ENCODE data around the gene AZI2. TPM values are rescaled to one million over a fixed set of nuclear protein-coding genes. Genes with fewer than 3 reads are reported as not detected.
A peak's percentile ranks its signal among the peaks of the same experiment; 100 is the strongest.

AZI2 gene
- total and polyA plus RNA-seq, 4 donors = 17.1 to 30.4 (median 22.2) TPM

DNA sequence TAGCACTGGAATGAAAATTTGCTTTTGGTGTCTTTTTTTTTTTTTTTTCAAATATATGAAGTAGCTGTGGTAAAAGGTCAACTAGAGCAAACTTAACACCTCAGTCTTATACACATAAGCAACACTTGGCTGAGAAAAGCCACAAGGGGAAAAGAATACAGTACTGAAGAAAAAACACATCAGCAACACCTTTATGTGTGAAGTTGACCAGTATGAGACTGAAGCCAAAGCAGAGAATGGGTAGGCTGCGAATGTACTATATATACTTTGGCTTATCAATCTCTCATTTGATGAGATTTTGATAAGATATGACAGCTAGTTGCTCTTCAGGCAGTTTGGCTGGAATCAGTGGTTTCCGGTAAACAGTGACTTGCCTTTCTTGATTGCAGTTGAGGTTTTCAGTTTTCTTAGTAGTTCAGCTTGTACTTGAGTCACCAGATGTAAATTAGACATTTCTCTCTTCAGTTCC is 22.1 kb downstream of the AZI2 start:
- Histone ChIP-seq H3K27me3 (ENCODE audit: control insufficient read depth in 4 of 4, insufficient read depth in 4 of 4, low read length in 3 of 4) (no peaks in the 10 kb centered on the region), H3K4me3 (ENCODE audit: low read depth in 1 of 3, low read length in 3 of 3) (no peak overlapping the region), H3K9me3 (ENCODE audit: control insufficient read depth in 4 of 4, low read length in 3 of 4) (no peaks in the 10 kb centered on the region), H3K4me1 (ENCODE audit: control insufficient read depth in 4 of 4, insufficient read depth in 4 of 4, low read length in 3 of 4) (no peaks in the 10 kb centered on the region), H3K36me3 (ENCODE audit: control insufficient read depth in 4 of 4, insufficient read depth in 3 of 4, low read depth in 1 of 4, low read length in 3 of 4) (peaks cover 0 to 19% (median 7%) of the 10 kb centered on the region in 4 donors), H3K27ac (ENCODE audit: low read depth in 1 of 2, low read length in 2 of 2) (no peak overlapping the region), H3K9ac (ENCODE audit: low read depth in 1 of 2, low read length in 2 of 2) (no peak overlapping the region)
- TF ChIP-seq SP1 (IDR thresholded peaks at IDR 0.05) = no peak
- no peak for DNase-seq (ENCODE audit: low spot score)
- 81% methylated on average over 2 of the region's 2 CpGs for WGBS

DNA sequence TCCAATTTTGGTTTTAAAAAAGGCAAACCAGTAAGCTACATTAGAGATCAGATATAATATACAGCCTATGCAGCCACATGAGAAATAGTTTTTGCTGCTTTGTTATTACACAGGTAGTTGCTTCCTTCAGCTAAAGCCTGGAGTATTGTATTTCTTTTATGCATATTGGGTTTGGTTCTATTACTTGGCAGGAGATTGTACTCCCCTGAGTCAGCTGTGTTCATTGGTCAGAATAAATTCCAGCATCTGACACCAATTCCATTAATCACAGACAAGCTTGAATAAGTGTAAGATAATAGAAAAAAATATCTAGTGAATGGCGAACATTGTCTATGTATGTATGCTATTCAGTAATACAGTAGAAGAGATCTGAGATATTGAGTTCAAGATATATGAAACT is 26.2 kb downstream of the AZI2 start:
- no peaks in the 10 kb centered on the region for H3K9me3 ChIP-seq (ENCODE audit: control insufficient read depth in 4 of 4, low read length in 3 of 4)
- H3K27me3 ChIP-seq (ENCODE audit: control insufficient read depth in 4 of 4, insufficient read depth in 4 of 4, low read length in 3 of 4) = no peaks in the 10 kb centered on the region
- no peak for DNase-seq (ENCODE audit: low spot score)
- H3K27ac ChIP-seq (ENCODE audit: low read depth in 1 of 2, low read length in 2 of 2) = no peak overlapping the region
- TF ChIP-seq EGR1 (IDR thresholded peaks at IDR 0.05; ENCODE audit: low read depth in 2 of 2) (no peak), JUND (IDR thresholded peaks at IDR 0.05) (no peak), HNF4G (IDR thresholded peaks at IDR 0.05) (no peak), SP1 (IDR thresholded peaks at IDR 0.05) (no peak), RXRA (IDR thresholded peaks at IDR 0.05) (no peak), FOXA2 (IDR thresholded peaks at IDR 0.05) (no peak), FOXA1 (IDR thresholded peaks at IDR 0.05) (no peak)
- TF ChIP-seq, protein P1, sequence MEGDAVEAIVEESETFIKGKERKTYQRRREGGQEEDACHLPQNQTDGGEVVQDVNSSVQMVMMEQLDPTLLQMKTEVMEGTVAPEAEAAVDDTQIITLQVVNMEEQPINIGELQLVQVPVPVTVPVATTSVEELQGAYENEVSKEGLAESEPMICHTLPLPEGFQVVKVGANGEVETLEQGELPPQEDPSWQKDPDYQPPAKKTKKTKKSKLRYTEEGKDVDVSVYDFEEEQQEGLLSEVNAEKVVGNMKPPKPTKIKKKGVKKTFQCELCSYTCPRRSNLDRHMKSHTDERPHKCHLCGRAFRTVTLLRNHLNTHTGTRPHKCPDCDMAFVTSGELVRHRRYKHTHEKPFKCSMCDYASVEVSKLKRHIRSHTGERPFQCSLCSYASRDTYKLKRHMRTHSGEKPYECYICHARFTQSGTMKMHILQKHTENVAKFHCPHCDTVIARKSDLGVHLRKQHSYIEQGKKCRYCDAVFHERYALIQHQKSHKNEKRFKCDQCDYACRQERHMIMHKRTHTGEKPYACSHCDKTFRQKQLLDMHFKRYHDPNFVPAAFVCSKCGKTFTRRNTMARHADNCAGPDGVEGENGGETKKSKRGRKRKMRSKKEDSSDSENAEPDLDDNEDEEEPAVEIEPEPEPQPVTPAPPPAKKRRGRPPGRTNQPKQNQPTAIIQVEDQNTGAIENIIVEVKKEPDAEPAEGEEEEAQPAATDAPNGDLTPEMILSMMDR (IDR thresholded peaks at IDR 0.05; ENCODE audit: low read depth, low read length, missing input control) = no peak
- TF ChIP-seq, protein P2, sequence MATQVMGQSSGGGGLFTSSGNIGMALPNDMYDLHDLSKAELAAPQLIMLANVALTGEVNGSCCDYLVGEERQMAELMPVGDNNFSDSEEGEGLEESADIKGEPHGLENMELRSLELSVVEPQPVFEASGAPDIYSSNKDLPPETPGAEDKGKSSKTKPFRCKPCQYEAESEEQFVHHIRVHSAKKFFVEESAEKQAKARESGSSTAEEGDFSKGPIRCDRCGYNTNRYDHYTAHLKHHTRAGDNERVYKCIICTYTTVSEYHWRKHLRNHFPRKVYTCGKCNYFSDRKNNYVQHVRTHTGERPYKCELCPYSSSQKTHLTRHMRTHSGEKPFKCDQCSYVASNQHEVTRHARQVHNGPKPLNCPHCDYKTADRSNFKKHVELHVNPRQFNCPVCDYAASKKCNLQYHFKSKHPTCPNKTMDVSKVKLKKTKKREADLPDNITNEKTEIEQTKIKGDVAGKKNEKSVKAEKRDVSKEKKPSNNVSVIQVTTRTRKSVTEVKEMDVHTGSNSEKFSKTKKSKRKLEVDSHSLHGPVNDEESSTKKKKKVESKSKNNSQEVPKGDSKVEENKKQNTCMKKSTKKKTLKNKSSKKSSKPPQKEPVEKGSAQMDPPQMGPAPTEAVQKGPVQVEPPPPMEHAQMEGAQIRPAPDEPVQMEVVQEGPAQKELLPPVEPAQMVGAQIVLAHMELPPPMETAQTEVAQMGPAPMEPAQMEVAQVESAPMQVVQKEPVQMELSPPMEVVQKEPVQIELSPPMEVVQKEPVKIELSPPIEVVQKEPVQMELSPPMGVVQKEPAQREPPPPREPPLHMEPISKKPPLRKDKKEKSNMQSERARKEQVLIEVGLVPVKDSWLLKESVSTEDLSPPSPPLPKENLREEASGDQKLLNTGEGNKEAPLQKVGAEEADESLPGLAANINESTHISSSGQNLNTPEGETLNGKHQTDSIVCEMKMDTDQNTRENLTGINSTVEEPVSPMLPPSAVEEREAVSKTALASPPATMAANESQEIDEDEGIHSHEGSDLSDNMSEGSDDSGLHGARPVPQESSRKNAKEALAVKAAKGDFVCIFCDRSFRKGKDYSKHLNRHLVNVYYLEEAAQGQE (IDR thresholded peaks at IDR 0.05) = no peak
- TF ChIP-seq, protein P3, sequence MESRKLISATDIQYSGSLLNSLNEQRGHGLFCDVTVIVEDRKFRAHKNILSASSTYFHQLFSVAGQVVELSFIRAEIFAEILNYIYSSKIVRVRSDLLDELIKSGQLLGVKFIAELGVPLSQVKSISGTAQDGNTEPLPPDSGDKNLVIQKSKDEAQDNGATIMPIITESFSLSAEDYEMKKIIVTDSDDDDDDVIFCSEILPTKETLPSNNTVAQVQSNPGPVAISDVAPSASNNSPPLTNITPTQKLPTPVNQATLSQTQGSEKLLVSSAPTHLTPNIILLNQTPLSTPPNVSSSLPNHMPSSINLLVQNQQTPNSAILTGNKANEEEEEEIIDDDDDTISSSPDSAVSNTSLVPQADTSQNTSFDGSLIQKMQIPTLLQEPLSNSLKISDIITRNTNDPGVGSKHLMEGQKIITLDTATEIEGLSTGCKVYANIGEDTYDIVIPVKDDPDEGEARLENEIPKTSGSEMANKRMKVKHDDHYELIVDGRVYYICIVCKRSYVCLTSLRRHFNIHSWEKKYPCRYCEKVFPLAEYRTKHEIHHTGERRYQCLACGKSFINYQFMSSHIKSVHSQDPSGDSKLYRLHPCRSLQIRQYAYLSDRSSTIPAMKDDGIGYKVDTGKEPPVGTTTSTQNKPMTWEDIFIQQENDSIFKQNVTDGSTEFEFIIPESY (IDR thresholded peaks at IDR 0.05) = no peak
- H3K36me3 ChIP-seq (ENCODE audit: control insufficient read depth in 4 of 4, insufficient read depth in 3 of 4, low read depth in 1 of 4, low read length in 3 of 4) = peaks cover 0 to 23% (median 12%) of the 10 kb centered on the region in 4 donors
- no peak overlapping the region for H3K4me3 ChIP-seq (ENCODE audit: low read depth in 1 of 3, low read length in 3 of 3)
- WGBS = 91% methylated on average over 1 of the region's 1 CpG
- H3K4me1 ChIP-seq (ENCODE audit: control insufficient read depth in 4 of 4, insufficient read depth in 4 of 4, low read length in 3 of 4) = peaks cover 0 to 2% (median 0%) of the 10 kb centered on the region in 4 donors
- H3K9ac ChIP-seq (ENCODE audit: low read depth in 1 of 2, low read length in 2 of 2) = no peak overlapping the region

DNA sequence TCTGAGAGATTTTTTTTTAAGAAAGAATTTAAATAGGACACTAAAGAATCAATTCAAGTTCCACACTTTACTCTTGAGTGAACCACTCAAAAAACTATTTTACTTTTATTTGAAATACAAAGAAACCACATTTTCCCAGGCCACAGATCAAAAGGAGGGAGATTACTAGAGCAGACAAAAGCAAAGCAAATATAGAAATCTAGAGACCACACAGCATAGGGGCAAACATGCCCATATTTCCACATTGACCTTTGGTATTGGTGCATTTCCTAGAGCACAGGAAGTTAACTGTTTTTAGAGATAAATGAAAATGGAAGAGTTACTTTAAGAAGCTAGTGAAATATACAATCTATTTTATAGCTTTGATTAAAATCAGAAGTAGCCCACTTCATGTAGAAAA is 27.6 kb downstream of the AZI2 start:
- Histone ChIP-seq H3K4me1 (ENCODE audit: control insufficient read depth in 4 of 4, insufficient read depth in 4 of 4, low read length in 3 of 4) (peaks cover 0 to 2% (median 0%) of the 10 kb centered on the region in 4 donors), H3K4me3 (ENCODE audit: low read depth in 1 of 3, low read length in 3 of 3) (no peak overlapping the region), H3K9me3 (ENCODE audit: control insufficient read depth in 4 of 4, low read length in 3 of 4) (no peaks in the 10 kb centered on the region), H3K27ac (ENCODE audit: low read depth in 1 of 2, low read length in 2 of 2) (no peak overlapping the region), H3K9ac (ENCODE audit: low read depth in 1 of 2, low read length in 2 of 2) (no peak overlapping the region), H3K27me3 (ENCODE audit: control insufficient read depth in 4 of 4, insufficient read depth in 4 of 4, low read length in 3 of 4) (no peaks in the 10 kb centered on the region), H3K36me3 (ENCODE audit: control insufficient read depth in 4 of 4, insufficient read depth in 3 of 4, low read depth in 1 of 4, low read length in 3 of 4) (peaks cover 0 to 20% (median 11%) of the 10 kb centered on the region in 4 donors)
- peak in 1 of 2 donors; percentile 6 for TF ChIP-seq HNF4A (conservative IDR thresholded peaks at IDR 0.05)
- TF ChIP-seq RXRA (IDR thresholded peaks at IDR 0.05) = no peak
- DNase-seq (ENCODE audit: low spot score) = no peak
